ENCODE results near the gene TMEM208.

- TF ChIP-seq POLR2A (IDR thresholded peaks at IDR 0.05) (no peak), CTCF (IDR thresholded peaks at IDR 0.05) (peak in 2 of 6 experiments; percentile 13 to 30)
These were observed 21.7 kb downstream of the TMEM208 start, which contains the start of gene SLC9A5 for GRCh38 chr16:67248401-67249177.

All from esophagus squamous epithelium (tissue), 4 donors.